ENCODE measurements around the gene SETBP1. TPM values are rescaled to one million over a fixed set of nuclear protein-coding genes. Genes with fewer than 3 reads are reported as not detected.

Gene SETBP1
- total and polyA plus RNA-seq, 2 of the 4 experiments (the other 2 are of a cell fraction), result 0.19 to 0.36 TPM

GRCh38 chr18:45057955-45058600 is 377.4 kb downstream of the SETBP1 start:
- H4K5ac ChIP-seq (ENCODE audit: low read depth, low read length), result no peak overlapping the region
- no peak overlapping the region for H4K91ac ChIP-seq (ENCODE audit: insufficient read depth, low read depth, low read length)
- no peak overlapping the region for H3K4ac ChIP-seq (ENCODE audit: low read depth, low read length)
- H3K56ac ChIP-seq (ENCODE audit: extremely low read depth, insufficient read depth, low read length), result no peak overlapping the region
- ChIA-PET POLR2A (ENCODE audit: unreplicated experiment) (no interaction called here), CTCF (interaction anchor here (1.7 kb wide), 1 partner anchor 9 kb away, joined by 8 read pairs; no protein-coding TSS in a partner anchor)
- no peaks in the 10 kb centered on the region for H4K20me1 ChIP-seq (ENCODE audit: insufficient read depth, low read length)
- H3K14ac ChIP-seq (replicated peaks; ENCODE audit: low read depth, low read length), result no peak overlapping the region
- intact Hi-C loops (cut with micrococcal nuclease), result no loop called here
- dilution Hi-C loops (cut with HindIII; ENCODE audit: low sequenced_read_pairs, unreplicated experiment), result no loop called here
- H3K27ac ChIP-seq (ENCODE audit: insufficient read depth, low read length), result no peak overlapping the region
- no CpG with 5 or more reads among the region's 4 CpGs for WGBS, 2 experiments (ENCODE audit: extremely low coverage in 2 of 2, insufficient read length in 1 of 2)
- no peak overlapping the region for H3K4me3 ChIP-seq (ENCODE audit: insufficient read depth, low read depth, low read length)
- no peak overlapping the region for H2AK9ac ChIP-seq (replicated peaks; ENCODE audit: low read depth, low read length, poor library complexity)
- no peak overlapping the region for H3K4me2 ChIP-seq (ENCODE audit: low read depth, low read length)
- ATAC-seq (ENCODE audit: low read depth), result no peak
- H3K23ac ChIP-seq (ENCODE audit: low read depth, low read length), result no peak overlapping the region
- H3K18ac ChIP-seq (ENCODE audit: low read depth, low read length), result no peak overlapping the region; the same call in 1 of the 2 replicates
- H3K36me3 ChIP-seq (ENCODE audit: control insufficient read depth, insufficient read depth, low read length), result no peaks in the 10 kb centered on the region
- in situ Hi-C loops (cut with MboI; ENCODE audit: low sequenced_read_pairs), result no loop called here
- peaks cover 10% of the 10 kb centered on the region; the same call in 1 of the 2 replicates for H3K4me1 ChIP-seq (ENCODE audit: control insufficient read depth, insufficient read depth, low read length)
- H2BK5ac ChIP-seq (ENCODE audit: low read depth, low read length, poor library complexity, severe bottlenecking), result no peak overlapping the region
- no peak for TF ChIP-seq POLR2A (IDR thresholded peaks at IDR 0.05; ENCODE audit: low read depth, low read length)
- TF ChIP-seq CHD1 (IDR thresholded peaks at IDR 0.05; ENCODE audit: low read depth, low read length), result no peak
- TF ChIP-seq, protein P1, sequence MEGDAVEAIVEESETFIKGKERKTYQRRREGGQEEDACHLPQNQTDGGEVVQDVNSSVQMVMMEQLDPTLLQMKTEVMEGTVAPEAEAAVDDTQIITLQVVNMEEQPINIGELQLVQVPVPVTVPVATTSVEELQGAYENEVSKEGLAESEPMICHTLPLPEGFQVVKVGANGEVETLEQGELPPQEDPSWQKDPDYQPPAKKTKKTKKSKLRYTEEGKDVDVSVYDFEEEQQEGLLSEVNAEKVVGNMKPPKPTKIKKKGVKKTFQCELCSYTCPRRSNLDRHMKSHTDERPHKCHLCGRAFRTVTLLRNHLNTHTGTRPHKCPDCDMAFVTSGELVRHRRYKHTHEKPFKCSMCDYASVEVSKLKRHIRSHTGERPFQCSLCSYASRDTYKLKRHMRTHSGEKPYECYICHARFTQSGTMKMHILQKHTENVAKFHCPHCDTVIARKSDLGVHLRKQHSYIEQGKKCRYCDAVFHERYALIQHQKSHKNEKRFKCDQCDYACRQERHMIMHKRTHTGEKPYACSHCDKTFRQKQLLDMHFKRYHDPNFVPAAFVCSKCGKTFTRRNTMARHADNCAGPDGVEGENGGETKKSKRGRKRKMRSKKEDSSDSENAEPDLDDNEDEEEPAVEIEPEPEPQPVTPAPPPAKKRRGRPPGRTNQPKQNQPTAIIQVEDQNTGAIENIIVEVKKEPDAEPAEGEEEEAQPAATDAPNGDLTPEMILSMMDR (conservative IDR thresholded peaks at IDR 0.05; ENCODE audit: low read depth, low read length), result no peak
- no peaks in the 10 kb centered on the region for H3K9me3 ChIP-seq (ENCODE audit: control insufficient read depth, insufficient read depth, low read length)
- no peaks in the 10 kb centered on the region for H3K27me3 ChIP-seq (ENCODE audit: control insufficient read depth, insufficient read depth, low read length)
- no peaks in the 10 kb centered on the region for H3K79me1 ChIP-seq (ENCODE audit: low read depth in 1 of 2, low read length in 2 of 2)
- H2BK120ac ChIP-seq (ENCODE audit: low read depth, low read length), result no peak overlapping the region
- H3K9ac ChIP-seq (ENCODE audit: low read depth, low read length), result no peak overlapping the region
- H2AK5ac ChIP-seq (ENCODE audit: low read depth, low read length), result no peak overlapping the region
- no peak overlapping the region for H2BK15ac ChIP-seq (ENCODE audit: low read depth, low read length)
- BruUV-seq (replicated peaks), result no TSS peak
- H2BK20ac ChIP-seq (ENCODE audit: low read depth, low read length), result no peak overlapping the region
- no peak overlapping the region for H4K8ac ChIP-seq (ENCODE audit: low read depth in 2 of 2, low read length in 2 of 2)
- H3K9me1 ChIP-seq (ENCODE audit: insufficient read depth, low read length), result no peaks in the 10 kb centered on the region
- no peak overlapping the region for H2AFZ ChIP-seq (replicated peaks; ENCODE audit: low read length, poor library complexity)
- DNase-seq, result no peak

All from IMR-90 (cell line).